ENCODE measurements around the gene APBB1IP.

DNA sequence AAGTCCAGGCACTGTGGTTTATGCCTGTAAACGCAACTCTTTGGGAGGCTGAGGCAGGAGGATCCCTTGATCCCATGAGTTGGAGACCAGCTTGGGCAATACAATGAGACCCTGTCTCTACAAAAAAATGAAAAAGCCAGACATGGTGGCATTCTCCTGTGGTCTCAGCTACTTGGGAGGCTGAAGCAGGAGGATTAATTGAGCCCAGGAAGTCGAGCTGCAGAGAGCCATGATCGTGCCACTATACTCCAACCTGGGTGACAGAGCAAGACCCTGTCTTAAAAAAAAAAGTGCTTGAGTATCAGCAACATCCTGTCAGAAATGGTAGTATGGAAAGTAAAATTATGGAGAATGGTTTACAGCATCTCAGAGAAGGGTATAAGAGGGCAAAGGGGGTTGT lies 11.6 kb downstream of the APBB1IP start:
- TF ChIP-seq POLR2A (IDR thresholded peaks at IDR 0.05) = no peak
- TF ChIP-seq, protein P1, sequence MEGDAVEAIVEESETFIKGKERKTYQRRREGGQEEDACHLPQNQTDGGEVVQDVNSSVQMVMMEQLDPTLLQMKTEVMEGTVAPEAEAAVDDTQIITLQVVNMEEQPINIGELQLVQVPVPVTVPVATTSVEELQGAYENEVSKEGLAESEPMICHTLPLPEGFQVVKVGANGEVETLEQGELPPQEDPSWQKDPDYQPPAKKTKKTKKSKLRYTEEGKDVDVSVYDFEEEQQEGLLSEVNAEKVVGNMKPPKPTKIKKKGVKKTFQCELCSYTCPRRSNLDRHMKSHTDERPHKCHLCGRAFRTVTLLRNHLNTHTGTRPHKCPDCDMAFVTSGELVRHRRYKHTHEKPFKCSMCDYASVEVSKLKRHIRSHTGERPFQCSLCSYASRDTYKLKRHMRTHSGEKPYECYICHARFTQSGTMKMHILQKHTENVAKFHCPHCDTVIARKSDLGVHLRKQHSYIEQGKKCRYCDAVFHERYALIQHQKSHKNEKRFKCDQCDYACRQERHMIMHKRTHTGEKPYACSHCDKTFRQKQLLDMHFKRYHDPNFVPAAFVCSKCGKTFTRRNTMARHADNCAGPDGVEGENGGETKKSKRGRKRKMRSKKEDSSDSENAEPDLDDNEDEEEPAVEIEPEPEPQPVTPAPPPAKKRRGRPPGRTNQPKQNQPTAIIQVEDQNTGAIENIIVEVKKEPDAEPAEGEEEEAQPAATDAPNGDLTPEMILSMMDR (IDR thresholded peaks at IDR 0.05) = no peak
